CD4-positive, alpha-beta T cell (primary cell): ENCODE data around the gene SNRPD1. TPM values are rescaled to one million over a fixed set of nuclear protein-coding genes. Genes with fewer than 3 reads are reported as not detected.

Experiments used
- ATAC-seq: fragments of 200-7000 bp; cut with Tn5 transposase; one replicate; pipeline ENCODE4 v1.10.0; 2022; ENCODE audit warnings: mild to moderate bottlenecking; ENCODE audit not compliant: poor library complexity
- CTCF ChIA-PET: fragments of 350-600 bp; sonication (Branson Sonifier 250); formaldehyde crosslinking; loops from one replicate; lab custom pipeline; 2021; ENCODE audit warnings: antibody characterized with exemption, inconsistent platforms; lab: Charles Lee
- POLR2A ChIA-PET: fragments of 350-600 bp; sonication (Branson Sonifier 250); formaldehyde crosslinking; loops from one replicate; lab custom pipeline; 2021; ENCODE audit warnings: antibody characterized with exemption, inconsistent platforms; lab: Charles Lee
- DNase-seq, 14 experiments: peaks; one replicate each; pipeline ENCODE4 v3.0.0-alpha.2; 2013 to 2020; ENCODE audit warnings: mixed read lengths in 2 of 14
- H3K27ac ChIP-seq, 2 donors: one replicate each; pipeline versions ENCODE4 v1.5.1 to v1.7.0; 2013; ENCODE audit warnings: low read length in 2 of 2, low read depth in 1 of 2, mild to moderate bottlenecking in 1 of 2
- H3K27me3 ChIP-seq, 2 experiments: 1 replicate in 1 of 2; 2 replicates in 1 of 2; pipeline versions ENCODE4 v1.6.1 to v1.7.0; 2013; ENCODE audit warnings: low read length in 2 of 2, control low read depth in 1 of 2, mild to moderate bottlenecking in 1 of 2, moderate library complexity in 1 of 2; ENCODE audit not compliant: insufficient read depth in 2 of 2, control insufficient read depth in 1 of 2
- H3K36me3 ChIP-seq: one replicate; pipeline ENCODE4 v1.6.1; 2013; ENCODE audit warnings: low read length, control low read depth; ENCODE audit not compliant: insufficient read depth
- H3K4me1 ChIP-seq: one replicate; pipeline ENCODE4 v1.6.1; 2013; ENCODE audit warnings: low read length, control low read depth; ENCODE audit not compliant: insufficient read depth
- H3K4me3 ChIP-seq: one replicate; pipeline ENCODE4 v1.5.1; 2013; ENCODE audit warnings: mild to moderate bottlenecking, low read length, moderate library complexity
- H3K9me3 ChIP-seq, 2 experiments: 1 replicate in 1 of 2; 2 replicates in 1 of 2; pipeline versions ENCODE4 v1.6.1 to v1.7.0; 2013; ENCODE audit warnings: low read length in 2 of 2, mild to moderate bottlenecking in 2 of 2, control low read depth in 1 of 2, moderate library complexity in 1 of 2; ENCODE audit not compliant: control insufficient read depth in 1 of 2, insufficient read depth in 1 of 2
- H3K27ac Mint-ChIP-seq: one replicate; pipeline ENCODE4 v1.8.0; 2020; ENCODE audit warnings: mixed read lengths
- H3K27me3 Mint-ChIP-seq: one replicate; pipeline ENCODE4 v1.8.0; 2021; ENCODE audit warnings: mixed read lengths
- H3K36me3 Mint-ChIP-seq: one replicate; pipeline ENCODE4 v1.8.0; 2021; ENCODE audit warnings: low read depth, mixed read lengths
- H3K4me1 Mint-ChIP-seq: one replicate; pipeline ENCODE4 v1.8.0; 2021; ENCODE audit warnings: low read depth, mixed read lengths
- H3K4me3 Mint-ChIP-seq: one replicate; pipeline ENCODE4 v1.8.0; 2020; ENCODE audit warnings: mild to moderate bottlenecking, mixed read lengths
- H3K9me3 Mint-ChIP-seq: one replicate; pipeline ENCODE4 v1.8.0; 2020; ENCODE audit warnings: mixed read lengths
- CTCF ChIP-seq: fragments of 200-600 bp; IDR thresholded peaks from one replicate; pipeline ENCODE4 v1.8.0; 2022; ENCODE audit warnings: antibody characterized with exemption, mild to moderate bottlenecking
- intact Hi-C, 2 experiments: fragments of 100-400 bp; cut with DNase I in 1 of 2; cut with micrococcal nuclease in 1 of 2; formaldehyde crosslinking; loops; one replicate each; pipeline versions ENCODE4 v1.15.1 to v1.9.0; 2023 to 2025; cut with DNase I, micrococcal nuclease
- total RNA-seq, 174 experiments: library from RNA in 2 of 174; stranded (reverse) in 2 of 174; gene quantifications; one replicate each; pipeline ENCODE4 v1.2.3 and lab custom pipeline; 2021 to 2026

Gene SNRPD1
- total RNA-seq, 2 experiments from 2014 or later = 35.7 to 38.9 TPM

- H3K36me3 Mint-ChIP-seq = peaks cover 73% of the 10 kb centered on the region
- H3K27me3 Mint-ChIP-seq = no peaks in the 10 kb centered on the region
- intact Hi-C loops = no loop called here
- no peak for ATAC-seq
- H3K4me1 ChIP-seq = peaks cover 8% of the 10 kb centered on the region
- ChIA-PET CTCF (interaction anchor here (1.2 to 1.5 kb wide), 2 partner anchors 17 to 28 kb away, joined by 4 to 8 read pairs; partner anchors contain the start of genes ESCO1 and SNRPD1), POLR2A (interaction anchor here (0.9 to 1.2 kb wide), 2 partner anchors 18 to 29 kb away, joined by 3 read pairs; partner anchors contain the start of gene ESCO1)
- peak overlapping the region; percentile 11 to 47 for H3K27ac ChIP-seq
- no peak overlapping the region for H3K4me3 Mint-ChIP-seq
- peaks cover 57% of the 10 kb centered on the region for H3K36me3 ChIP-seq
- H3K4me1 Mint-ChIP-seq = peaks cover 23% of the 10 kb centered on the region
- no peaks in the 10 kb centered on the region for H3K9me3 Mint-ChIP-seq
- no peaks in the 10 kb centered on the region for H3K27me3 ChIP-seq
- no peak for DNase-seq
- H3K9me3 ChIP-seq = no peaks in the 10 kb centered on the region
- TF ChIP-seq CTCF = no peak
- H3K4me3 ChIP-seq = no peak overlapping the region
- peak overlapping the region; percentile 34 for H3K27ac Mint-ChIP-seq
These were observed 17.1 kb downstream of the SNRPD1 start for GRCh38 chr18:21629089-21629832.

GRCh38 chr18:21632393-21632792, 20.3 kb downstream of the SNRPD1 start:
- Mint-ChIP-seq H3K36me3 (peaks cover 53% of the 10 kb centered on the region), H3K4me1 (peaks cover 17% of the 10 kb centered on the region), H3K9me3 (no peaks in the 10 kb centered on the region), H3K27ac (peak overlapping the region; percentile 27), H3K27me3 (no peaks in the 10 kb centered on the region), H3K4me3 (no peak overlapping the region)
- TF ChIP-seq CTCF = no peak
- H3K27me3 ChIP-seq = no peaks in the 10 kb centered on the region
- DNase-seq (peak in 1 of 14 experiments; percentile 8), ATAC-seq (no peak)
- intact Hi-C loops = loop anchor here (2.0 to 5.0 kb wide), 2 partner anchors 220 to 324 kb away; no protein-coding TSS in a partner anchor
- ChIA-PET POLR2A (interaction anchor here (0.7 to 1.4 kb wide), 3 partner anchors 19 to 323 kb away, joined by 3 to 5 read pairs (median 5); partner anchors contain the start of gene ESCO1), CTCF (interaction anchor here (0.5 to 1.0 kb wide), 3 partner anchors 30 to 73 kb away, joined by 3 to 4 read pairs (median 3); partner anchors contain the start of gene ESCO1)
- H3K9me3 ChIP-seq = no peaks in the 10 kb centered on the region
- no peak overlapping the region for H3K27ac ChIP-seq
- peaks cover 5% of the 10 kb centered on the region for H3K4me1 ChIP-seq
- peaks cover 37% of the 10 kb centered on the region for H3K36me3 ChIP-seq
- H3K4me3 ChIP-seq = no peak overlapping the region

- Histone ChIP-seq H3K27ac (no peak overlapping the region), H3K4me3 (no peak overlapping the region), H3K36me3 (peaks cover 19% of the 10 kb centered on the region), H3K9me3 (no peaks in the 10 kb centered on the region), H3K27me3 (no peaks in the 10 kb centered on the region), H3K4me1 (no peaks in the 10 kb centered on the region)
- Mint-ChIP-seq H3K27ac (peak overlapping the region; percentile 34), H3K9me3 (no peaks in the 10 kb centered on the region), H3K4me1 (peaks cover 5% of the 10 kb centered on the region), H3K36me3 (peaks cover 31% of the 10 kb centered on the region), H3K27me3 (no peaks in the 10 kb centered on the region), H3K4me3 (no peak overlapping the region)
- intact Hi-C loops = loop anchor here in 1 of 2 experiments (5.0 kb wide), 1 partner anchor 218 kb away; no protein-coding TSS in a partner anchor
- ATAC-seq (no peak), DNase-seq (no peak)
- ChIA-PET POLR2A (interaction anchor here (0.7 to 1.6 kb wide), 2 partner anchors 8 to 34 kb away, joined by 3 to 7 read pairs; partner anchors contain the start of gene ESCO1), CTCF (no interaction called here)
- no peak for TF ChIP-seq CTCF
These were observed 22.6 kb downstream of the SNRPD1 start for GRCh38 chr18:21634588-21635199.
